NOMO-1 treated with DMSO at 0.1 percent for 48 hours (cell line): ENCODE measurements around the gene WNT16.

Experiments
- DNase-seq: peaks from one replicate; lab custom pipeline; 2025; ENCODE audit not compliant: unreplicated experiment; lab: John Stamatoyannopoulos, UW

Gene WNT16

GRCh38 chr7:121390109-121390508 is 61.3 kb downstream of the WNT16 start:
- DNase-seq: no peak

GRCh38 chr7:121390617-121391016 is 61.8 kb downstream of the WNT16 start:
- DNase-seq: no peak
